ENCODE results near the gene XRCC3. TPM values are rescaled to one million over a fixed set of nuclear protein-coding genes. Genes with fewer than 3 reads are reported as not detected.

XRCC3 gene
- total RNA-seq, 2 donors from 2014 or later, result 6.9 to 8.3 TPM

GRCh38 chr14:103735815-103736545 is 20.7 kb upstream of the XRCC3 start:
- no peak overlapping the region for H3K27ac Mint-ChIP-seq
- ATAC-seq (no peak), DNase-seq (no peak)
- no peaks in the 10 kb centered on the region for H3K9me3 ChIP-seq (ENCODE audit: control insufficient read depth, low read length, poor library complexity, severe bottlenecking)
- no peak overlapping the region for H3K4me3 Mint-ChIP-seq
- no peaks in the 10 kb centered on the region for H3K36me3 Mint-ChIP-seq (ENCODE audit: low read depth)
- H3K27me3 Mint-ChIP-seq, result no peaks in the 10 kb centered on the region
- no peaks in the 10 kb centered on the region for H3K4me1 Mint-ChIP-seq

- ATAC-seq (no peak), DNase-seq (no peak)
- no peaks in the 10 kb centered on the region for H3K36me3 Mint-ChIP-seq (ENCODE audit: low read depth)
- H3K27ac Mint-ChIP-seq, result no peak overlapping the region
- no peak overlapping the region for H3K4me3 Mint-ChIP-seq
- H3K9me3 ChIP-seq (ENCODE audit: control insufficient read depth, low read length, poor library complexity, severe bottlenecking), result no peaks in the 10 kb centered on the region
- no peaks in the 10 kb centered on the region for H3K4me1 Mint-ChIP-seq
- no peaks in the 10 kb centered on the region for H3K27me3 Mint-ChIP-seq
Measured at GRCh38 chr14:103735439-103735814, 20.2 kb upstream of the XRCC3 start.

- no peaks in the 10 kb centered on the region for H3K36me3 Mint-ChIP-seq (ENCODE audit: low read depth)
- H3K4me3 Mint-ChIP-seq, result no peak overlapping the region
- DNase-seq (no peak), ATAC-seq (no peak)
- H3K27me3 Mint-ChIP-seq, result no peaks in the 10 kb centered on the region
- no peak overlapping the region for H3K27ac Mint-ChIP-seq
- H3K4me1 Mint-ChIP-seq, result no peaks in the 10 kb centered on the region
- no peaks in the 10 kb centered on the region for H3K9me3 ChIP-seq (ENCODE audit: control insufficient read depth, low read length, poor library complexity, severe bottlenecking)
Measured at GRCh38 chr14:103735022-103735421, 19.8 kb upstream of the XRCC3 start.

GRCh38 chr14:103734081-103734888 is 19.0 kb upstream of the XRCC3 start:
- no peaks in the 10 kb centered on the region for H3K4me1 Mint-ChIP-seq
- ATAC-seq, result no peak

GRCh38 chr14:103733651-103734050 is 18.4 kb upstream of the XRCC3 start:
- Mint-ChIP-seq H3K4me1 (no peaks in the 10 kb centered on the region), H3K27ac (no peak overlapping the region), H3K4me3 (no peak overlapping the region), H3K27me3 (no peaks in the 10 kb centered on the region), H3K36me3 (ENCODE audit: low read depth) (no peaks in the 10 kb centered on the region)
- DNase-seq, result no peak
- no peak for ATAC-seq
- no peaks in the 10 kb centered on the region for H3K9me3 ChIP-seq (ENCODE audit: control insufficient read depth, low read length, poor library complexity, severe bottlenecking)

More at GRCh38 chr14:103734081-103734888, 19.0 kb upstream of the XRCC3 start:
- H3K4me3 Mint-ChIP-seq, result no peak overlapping the region
- H3K27me3 Mint-ChIP-seq, result no peaks in the 10 kb centered on the region
- no peak for DNase-seq
- no peak overlapping the region for H3K27ac Mint-ChIP-seq
- H3K9me3 ChIP-seq (ENCODE audit: control insufficient read depth, low read length, poor library complexity, severe bottlenecking), result no peaks in the 10 kb centered on the region
- no peaks in the 10 kb centered on the region for H3K36me3 Mint-ChIP-seq (ENCODE audit: low read depth)

- H3K36me3 Mint-ChIP-seq (ENCODE audit: low read depth), result no peaks in the 10 kb centered on the region
- ATAC-seq (no peak), DNase-seq (no peak)
- no peaks in the 10 kb centered on the region for H3K4me1 Mint-ChIP-seq
- no peaks in the 10 kb centered on the region for H3K9me3 ChIP-seq (ENCODE audit: control insufficient read depth, low read length, poor library complexity, severe bottlenecking)
- no peak overlapping the region for H3K27ac Mint-ChIP-seq
- H3K27me3 Mint-ChIP-seq, result no peaks in the 10 kb centered on the region
- H3K4me3 Mint-ChIP-seq, result no peak overlapping the region
Measured at GRCh38 chr14:103732868-103733620, 17.8 kb upstream of the XRCC3 start.

- H3K27me3 Mint-ChIP-seq, result no peaks in the 10 kb centered on the region
- H3K4me3 Mint-ChIP-seq, result no peak overlapping the region
- H3K9me3 ChIP-seq (ENCODE audit: control insufficient read depth, low read length, poor library complexity, severe bottlenecking), result no peaks in the 10 kb centered on the region
- ATAC-seq (no peak), DNase-seq (no peak)
- H3K4me1 Mint-ChIP-seq, result no peaks in the 10 kb centered on the region
- no peak overlapping the region for H3K27ac Mint-ChIP-seq
- no peaks in the 10 kb centered on the region for H3K36me3 Mint-ChIP-seq (ENCODE audit: low read depth)
Measured at GRCh38 chr14:103731916-103732867, 16.9 kb upstream of the XRCC3 start.

GRCh38 chr14:103731481-103731880 is 16.2 kb upstream of the XRCC3 start:
- no peaks in the 10 kb centered on the region for H3K27me3 Mint-ChIP-seq
- DNase-seq (no peak), ATAC-seq (no peak)
- H3K9me3 ChIP-seq (ENCODE audit: control insufficient read depth, low read length, poor library complexity, severe bottlenecking), result no peaks in the 10 kb centered on the region
- H3K4me1 Mint-ChIP-seq, result no peaks in the 10 kb centered on the region
- no peaks in the 10 kb centered on the region for H3K36me3 Mint-ChIP-seq (ENCODE audit: low read depth)
- H3K27ac Mint-ChIP-seq, result no peak overlapping the region
- no peak overlapping the region for H3K4me3 Mint-ChIP-seq

- Mint-ChIP-seq H3K27me3 (no peaks in the 10 kb centered on the region), H3K4me3 (no peak overlapping the region), H3K4me1 (no peaks in the 10 kb centered on the region), H3K27ac (no peak overlapping the region), H3K36me3 (ENCODE audit: low read depth) (no peaks in the 10 kb centered on the region)
- ATAC-seq (no peak), DNase-seq (no peak)
- no peaks in the 10 kb centered on the region for H3K9me3 ChIP-seq (ENCODE audit: control insufficient read depth, low read length, poor library complexity, severe bottlenecking)
Measured at GRCh38 chr14:103730490-103731035, 15.3 kb upstream of the XRCC3 start.

- ATAC-seq, result no peak
- H3K9me3 ChIP-seq (ENCODE audit: control insufficient read depth, low read length, poor library complexity, severe bottlenecking), result no peaks in the 10 kb centered on the region
- Mint-ChIP-seq H3K4me1 (no peaks in the 10 kb centered on the region), H3K27me3 (no peaks in the 10 kb centered on the region), H3K4me3 (no peak overlapping the region), H3K27ac (no peak overlapping the region), H3K36me3 (ENCODE audit: low read depth) (no peaks in the 10 kb centered on the region)
- DNase-seq, result no peak
Measured at GRCh38 chr14:103729496-103730448, 14.5 kb upstream of the XRCC3 start.

- H3K9me3 ChIP-seq (ENCODE audit: control insufficient read depth, low read length, poor library complexity, severe bottlenecking), result no peaks in the 10 kb centered on the region
- ATAC-seq (no peak), DNase-seq (no peak)
- no peak overlapping the region for H3K27ac Mint-ChIP-seq
- H3K4me3 Mint-ChIP-seq, result no peak overlapping the region
- H3K27me3 Mint-ChIP-seq, result no peaks in the 10 kb centered on the region
- no peaks in the 10 kb centered on the region for H3K36me3 Mint-ChIP-seq (ENCODE audit: low read depth)
- no peaks in the 10 kb centered on the region for H3K4me1 Mint-ChIP-seq
Measured at GRCh38 chr14:103728721-103729120, 13.5 kb upstream of the XRCC3 start.
